HEK293 (cell line): Measurements from ENCODE around the gene CCDC85C.
"Not testable (repeated sequence)": the region's sequence is repeated elsewhere in the genome, so short reads cannot be mapped to it uniquely, and the experiment has no call there.

Experiments
- CTCF ChIA-PET: fragments of 350-600 bp; formaldehyde crosslinking; extraction: SDS; loops from one replicate; lab custom pipeline; 2021; ENCODE audit warnings: antibody characterized with exemption; lab: Yijun Ruan, JAX
- POLR2A ChIA-PET: fragments of 300-600 bp; formaldehyde crosslinking; extraction: SDS; loops from one replicate; lab custom pipeline; 2020; ENCODE audit warnings: antibody characterized with exemption, inconsistent platforms; lab: Yijun Ruan, JAX
- H3K27ac ChIP-seq: fragments of 200-500 bp; sonication (Bioruptor generic); 2 replicates; pipeline ENCODE4 v1.5.1; 2014; ENCODE audit warnings: low read depth, low read length, control low read depth, inconsistent platforms; ENCODE audit errors: extremely low read depth
- H3K36me3 ChIP-seq, 2 experiments: fragments of 200-500 bp in 1 of 2; sonication (Bioruptor generic) in 1 of 2; 1 replicate in 1 of 2; 2 replicates in 1 of 2; pipeline ENCODE4 v1.5.1; 2014 to 2017; ENCODE audit warnings: inconsistent platforms in 2 of 2, low read length in 2 of 2; ENCODE audit not compliant: control insufficient read depth in 2 of 2, insufficient read depth in 1 of 2
- H3K4me1 ChIP-seq: fragments of 200-500 bp; sonication (Bioruptor generic); 2 replicates; pipeline ENCODE4 v1.5.1; 2014; ENCODE audit warnings: mild to moderate bottlenecking, low read length, inconsistent platforms; ENCODE audit not compliant: control insufficient read depth, insufficient read depth
- H3K4me3 ChIP-seq: 2 replicates; pipeline ENCODE4 v1.5.1; 2011; ENCODE audit warnings: low read depth, mild to moderate bottlenecking, control low read depth, low read length, moderate library complexity
- H3K9me3 ChIP-seq: fragments of 200-500 bp; sonication (Bioruptor generic); 2 replicates; pipeline ENCODE4 v1.5.1; 2014; ENCODE audit warnings: low read depth, low read length, inconsistent platforms; ENCODE audit not compliant: control insufficient read depth, insufficient read depth
- EGR2 ChIP-seq: fragments of 450-650 bp; formaldehyde crosslinking; IDR thresholded peaks from 2 replicates; pipeline ENCODE4 v1.5.1; 2016; ENCODE audit warnings: low read depth, missing biosample characterization, missing genetic modification characterization
- PRDM6 ChIP-seq: fragments of 450-650 bp; formaldehyde crosslinking; IDR thresholded peaks from 2 replicates; pipeline ENCODE4 v1.5.1; 2017; ENCODE audit warnings: missing biosample characterization, missing genetic modification characterization
- SCRT1 ChIP-seq: fragments of 450-650 bp; formaldehyde crosslinking; IDR thresholded peaks from 2 replicates; pipeline ENCODE4 v1.5.1; 2016; ENCODE audit warnings: missing biosample characterization, missing genetic modification characterization, borderline replicate concordance
- SP7 ChIP-seq: fragments of 450-650 bp; formaldehyde crosslinking; IDR thresholded peaks from 2 replicates; pipeline ENCODE4 v1.5.1; 2016; ENCODE audit warnings: missing biosample characterization, missing genetic modification characterization
- ZBTB10 ChIP-seq: fragments of 450-650 bp; formaldehyde crosslinking; IDR thresholded peaks from 2 replicates; pipeline ENCODE4 v1.5.1; 2016; ENCODE audit warnings: missing biosample characterization, missing genetic modification characterization
- ZBTB6 ChIP-seq: fragments of 450-650 bp; formaldehyde crosslinking; IDR thresholded peaks from 2 replicates; pipeline ENCODE4 v1.5.1; 2017; ENCODE audit warnings: missing biosample characterization, missing genetic modification characterization
- ZNF169 ChIP-seq: fragments of 450-650 bp; formaldehyde crosslinking; IDR thresholded peaks from 2 replicates; pipeline ENCODE4 v1.5.1; 2016; ENCODE audit warnings: missing biosample characterization, missing genetic modification characterization
- ZNF175 ChIP-seq: fragments of 450-650 bp; formaldehyde crosslinking; IDR thresholded peaks from 2 replicates; pipeline ENCODE4 v1.5.1; 2016; ENCODE audit warnings: missing biosample characterization, missing genetic modification characterization
- ZNF184 ChIP-seq: fragments of 450-650 bp; IDR thresholded peaks from 2 replicates; pipeline ENCODE4 v1.5.1; 2018; ENCODE audit warnings: missing biosample characterization, mild to moderate bottlenecking, missing genetic modification characterization
- ZNF521 ChIP-seq: fragments of 450-650 bp; formaldehyde crosslinking; IDR thresholded peaks from 2 replicates; pipeline ENCODE4 v1.5.1; 2017; ENCODE audit warnings: missing biosample characterization, mild to moderate bottlenecking, missing genetic modification characterization
- ZNF549 ChIP-seq: fragments of 450-650 bp; IDR thresholded peaks from 2 replicates; pipeline ENCODE4 v1.5.1; 2018; ENCODE audit warnings: missing biosample characterization, missing genetic modification characterization, mild to moderate bottlenecking, inconsistent platforms, moderate library complexity
- ZNF664 ChIP-seq: fragments of 450-650 bp; formaldehyde crosslinking; IDR thresholded peaks from 2 replicates; pipeline ENCODE4 v1.5.1; 2016; ENCODE audit warnings: missing biosample characterization, missing genetic modification characterization
- ZNF670 ChIP-seq: fragments of 450-650 bp; formaldehyde crosslinking; IDR thresholded peaks from 2 replicates; pipeline ENCODE4 v1.5.1; 2016; ENCODE audit warnings: missing biosample characterization, missing genetic modification characterization, low read depth
- ZNF768 ChIP-seq: fragments of 450-650 bp; formaldehyde crosslinking; IDR thresholded peaks from 2 replicates; pipeline ENCODE4 v1.5.1; 2018; ENCODE audit warnings: missing biosample characterization, mild to moderate bottlenecking, missing genetic modification characterization
- ZNF837 ChIP-seq: fragments of 450-650 bp; formaldehyde crosslinking; IDR thresholded peaks from 2 replicates; pipeline ENCODE4 v1.5.1; 2016; ENCODE audit warnings: missing biosample characterization, missing genetic modification characterization
- TF ChIP-seq, protein P1 (sequence below): fragments of 450-650 bp; formaldehyde crosslinking; conservative IDR thresholded peaks from 2 replicates; pipeline ENCODE4 v1.5.1; 2016; ENCODE audit warnings: low read depth, missing biosample characterization, missing genetic modification characterization

CCDC85C gene

GRCh38 chr14:99644035-99644587 lies 40.1 kb upstream of the CCDC85C start (continued):
- TF ChIP-seq EGR2 (tag by site-specific recombination), result peak; percentile 74

GRCh38 chr14:99643343-99643742 lies 39.3 kb upstream of the CCDC85C start:
- TF ChIP-seq ZNF837, result no peak
- 0 out of 2 replicates have a peak, but pooled peaks have one; percentile 46 for TF ChIP-seq SCRT1 (tag by site-specific recombination)
- Histone ChIP-seq H3K9me3 (no peaks in the 10 kb centered on the region), H3K36me3 (no peaks in the 10 kb centered on the region), H3K27ac (no peak overlapping the region), H3K4me3 (no peak overlapping the region), H3K4me1 (no peaks in the 10 kb centered on the region)
- ChIA-PET POLR2A (no interaction called here), CTCF (no interaction called here)

DNA sequence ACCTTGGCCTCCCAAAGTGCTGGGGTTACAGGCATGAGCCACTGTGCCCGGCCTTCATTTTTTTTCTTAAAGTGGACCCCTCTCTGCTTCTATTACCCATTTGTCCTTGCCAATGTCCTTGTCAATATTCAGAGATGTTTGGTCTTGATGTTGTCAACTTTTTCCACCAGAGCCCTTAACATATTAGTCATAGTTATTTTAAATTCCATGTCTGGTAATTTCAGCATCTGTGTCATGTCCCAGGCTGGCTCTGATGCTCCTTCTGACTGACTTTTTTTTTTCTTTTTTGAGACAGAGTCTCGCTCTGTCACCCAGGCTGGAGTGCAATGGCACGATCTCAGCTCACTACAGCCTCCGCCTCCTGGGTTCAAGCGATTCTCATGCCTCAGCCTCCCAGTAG lies 38.8 kb upstream of the CCDC85C start:
- CTCF ChIA-PET, result interaction anchor here (0.6 to 0.7 kb wide), 2 partner anchors 48 to 247 kb away, joined by 3 to 4 read pairs; no protein-coding TSS in a partner anchor
- H3K4me1 ChIP-seq, H3K9me3 ChIP-seq, H3K4me3 ChIP-seq, POLR2A ChIA-PET, H3K27ac ChIP-seq, H3K36me3 ChIP-seq: not testable (repeated sequence)

DNA sequence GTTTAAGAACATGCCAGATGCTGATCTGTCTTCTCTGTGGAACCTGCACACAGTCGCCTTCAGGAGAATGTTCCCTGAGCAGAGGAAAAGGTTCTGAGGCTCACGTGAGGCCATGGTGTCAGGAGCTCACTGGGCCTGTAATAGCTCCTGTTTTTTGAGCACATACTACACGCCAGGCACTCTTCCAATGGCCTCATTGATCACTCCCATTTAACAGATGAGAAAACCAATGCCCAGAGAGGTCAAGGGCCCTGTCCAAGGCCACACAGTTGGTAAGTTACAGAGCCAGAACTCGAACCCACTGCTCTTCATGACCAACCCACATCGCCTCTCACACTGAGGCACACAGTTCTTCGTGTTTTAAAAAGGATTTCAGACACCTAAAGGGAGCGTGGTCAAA lies 33.6 kb upstream of the CCDC85C start:
- no peaks in the 10 kb centered on the region for H3K9me3 ChIP-seq
- POLR2A ChIA-PET, result no interaction called here
- H3K36me3 ChIP-seq, result no peaks in the 10 kb centered on the region
- CTCF ChIA-PET, result interaction anchor here (0.6 kb wide), 1 partner anchor 115 kb away, joined by 4 read pairs; no protein-coding TSS in a partner anchor
- no peak overlapping the region for H3K4me3 ChIP-seq
- TF ChIP-seq ZNF670 (tag by site-specific recombination), result no peak
- no peak for TF ChIP-seq ZNF549 (tag by site-specific recombination)
- TF ChIP-seq ZNF184 (tag by site-specific recombination), result no peak
- TF ChIP-seq ZBTB6 (tag by site-specific recombination), result no peak
- no peak for TF ChIP-seq SP7 (tag by site-specific recombination)
- TF ChIP-seq ZNF768, result 0 out of 2 replicates have a peak, but pooled peaks have one; percentile 32
- no peak for TF ChIP-seq ZNF175 (tag by site-specific recombination)
- peak; percentile 65; the same call in 1 of the 2 replicates for TF ChIP-seq ZNF664 (tag by site-specific recombination)
- TF ChIP-seq, all 188 proteins: peak for 2
- H3K27ac ChIP-seq, result no peak overlapping the region
- no peaks in the 10 kb centered on the region for H3K4me1 ChIP-seq

DNA sequence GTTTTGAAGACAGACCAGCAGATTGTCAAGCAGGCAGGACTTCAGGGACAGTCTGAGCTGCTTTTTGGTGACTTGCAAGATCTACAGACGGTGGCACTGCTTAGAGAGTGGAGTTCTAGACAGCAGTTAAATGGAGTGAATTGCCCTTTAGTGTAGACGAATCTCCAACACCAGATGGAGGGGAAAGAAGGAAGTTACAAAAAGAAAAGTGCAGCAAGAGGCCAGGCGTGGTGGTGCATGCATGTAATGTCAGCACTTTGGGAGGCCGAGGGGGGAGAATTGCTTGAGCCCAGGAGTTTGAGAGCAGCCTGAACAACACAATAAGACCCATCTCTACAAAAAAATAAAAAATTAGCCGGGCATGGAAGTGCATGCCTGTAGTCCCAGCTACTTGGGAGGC lies 32.5 kb upstream of the CCDC85C start:
- POLR2A ChIA-PET, result no interaction called here
- Histone ChIP-seq H3K27ac (no peak overlapping the region), H3K9me3 (no peaks in the 10 kb centered on the region), H3K4me1 (no peaks in the 10 kb centered on the region), H3K4me3 (no peak overlapping the region), H3K36me3 (no peaks in the 10 kb centered on the region)
- CTCF ChIA-PET, result no interaction called here
- TF ChIP-seq, protein P1, sequence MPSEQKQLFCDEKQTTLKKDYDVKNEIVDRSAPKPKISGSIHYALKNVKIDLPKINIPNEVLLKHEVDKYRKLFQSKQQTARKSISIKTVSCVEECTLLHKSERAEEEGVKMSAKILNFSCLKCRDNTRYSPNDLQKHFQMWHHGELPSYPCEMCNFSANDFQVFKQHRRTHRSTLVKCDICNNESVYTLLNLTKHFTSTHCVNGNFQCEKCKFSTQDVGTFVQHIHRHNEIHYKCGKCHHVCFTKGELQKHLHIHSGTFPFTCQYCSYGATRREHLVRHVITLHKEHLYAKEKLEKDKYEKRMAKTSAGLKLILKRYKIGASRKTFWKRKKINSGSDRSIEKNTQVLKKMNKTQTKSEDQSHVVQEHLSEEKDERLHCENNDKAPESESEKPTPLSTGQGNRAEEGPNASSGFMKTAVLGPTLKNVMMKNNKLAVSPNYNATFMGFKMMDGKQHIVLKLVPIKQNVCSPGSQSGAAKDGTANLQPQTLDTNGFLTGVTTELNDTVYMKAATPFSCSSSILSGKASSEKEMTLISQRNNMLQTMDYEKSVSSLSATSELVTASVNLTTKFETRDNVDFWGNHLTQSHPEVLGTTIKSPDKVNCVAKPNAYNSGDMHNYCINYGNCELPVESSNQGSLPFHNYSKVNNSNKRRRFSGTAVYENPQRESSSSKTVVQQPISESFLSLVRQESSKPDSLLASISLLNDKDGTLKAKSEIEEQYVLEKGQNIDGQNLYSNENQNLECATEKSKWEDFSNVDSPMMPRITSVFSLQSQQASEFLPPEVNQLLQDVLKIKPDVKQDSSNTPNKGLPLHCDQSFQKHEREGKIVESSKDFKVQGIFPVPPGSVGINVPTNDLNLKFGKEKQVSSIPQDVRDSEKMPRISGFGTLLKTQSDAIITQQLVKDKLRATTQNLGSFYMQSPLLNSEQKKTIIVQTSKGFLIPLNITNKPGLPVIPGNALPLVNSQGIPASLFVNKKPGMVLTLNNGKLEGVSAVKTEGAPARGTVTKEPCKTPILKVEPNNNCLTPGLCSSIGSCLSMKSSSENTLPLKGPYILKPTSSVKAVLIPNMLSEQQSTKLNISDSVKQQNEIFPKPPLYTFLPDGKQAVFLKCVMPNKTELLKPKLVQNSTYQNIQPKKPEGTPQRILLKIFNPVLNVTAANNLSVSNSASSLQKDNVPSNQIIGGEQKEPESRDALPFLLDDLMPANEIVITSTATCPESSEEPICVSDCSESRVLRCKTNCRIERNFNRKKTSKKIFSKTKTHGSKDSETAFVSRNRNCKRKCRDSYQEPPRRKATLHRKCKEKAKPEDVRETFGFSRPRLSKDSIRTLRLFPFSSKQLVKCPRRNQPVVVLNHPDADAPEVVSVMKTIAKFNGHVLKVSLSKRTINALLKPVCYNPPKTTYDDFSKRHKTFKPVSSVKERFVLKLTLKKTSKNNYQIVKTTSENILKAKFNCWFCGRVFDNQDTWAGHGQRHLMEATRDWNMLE (tag by site-specific recombination), result no peak
- no peak for TF ChIP-seq PRDM6
- no peak for TF ChIP-seq ZNF521
- TF ChIP-seq ZBTB10, result no peak
- TF ChIP-seq ZNF169 (tag by site-specific recombination), result no peak
